IPS-20b (cell line): ENCODE measurements around the gene FNDC7.

ENCODE experiments used
- H3K27ac ChIP-seq: one replicate; pipeline ENCODE4 v1.5.1; 2013; ENCODE audit warnings: low read length
- H3K27me3 ChIP-seq: 2 replicates; pipeline ENCODE4 v1.6.1; 2013; ENCODE audit warnings: mild to moderate bottlenecking, low read length, inconsistent platforms; ENCODE audit not compliant: insufficient read depth
- H3K36me3 ChIP-seq: 2 replicates; pipeline ENCODE4 v1.6.1; 2013; ENCODE audit warnings: low read depth, mild to moderate bottlenecking, inconsistent platforms, low read length, moderate library complexity; ENCODE audit not compliant: insufficient read depth
- H3K4me1 ChIP-seq: 2 replicates; pipeline ENCODE4 v1.6.1; 2013; ENCODE audit warnings: mild to moderate bottlenecking, control low read depth, inconsistent platforms, low read length, moderate library complexity; ENCODE audit not compliant: insufficient read depth
- H3K4me3 ChIP-seq: 2 replicates; pipeline ENCODE4 v1.5.1; 2013; ENCODE audit warnings: mild to moderate bottlenecking, low read length, inconsistent platforms
- H3K9ac ChIP-seq: 2 replicates; pipeline ENCODE4 v1.6.1; 2013; ENCODE audit warnings: low read depth, mild to moderate bottlenecking, inconsistent platforms, low read length, moderate library complexity
- H3K9me3 ChIP-seq: 2 replicates; pipeline ENCODE4 v1.6.1; 2013; ENCODE audit warnings: mild to moderate bottlenecking, low read depth, low read length, inconsistent platforms; ENCODE audit not compliant: insufficient read depth

The FNDC7 gene

DNA sequence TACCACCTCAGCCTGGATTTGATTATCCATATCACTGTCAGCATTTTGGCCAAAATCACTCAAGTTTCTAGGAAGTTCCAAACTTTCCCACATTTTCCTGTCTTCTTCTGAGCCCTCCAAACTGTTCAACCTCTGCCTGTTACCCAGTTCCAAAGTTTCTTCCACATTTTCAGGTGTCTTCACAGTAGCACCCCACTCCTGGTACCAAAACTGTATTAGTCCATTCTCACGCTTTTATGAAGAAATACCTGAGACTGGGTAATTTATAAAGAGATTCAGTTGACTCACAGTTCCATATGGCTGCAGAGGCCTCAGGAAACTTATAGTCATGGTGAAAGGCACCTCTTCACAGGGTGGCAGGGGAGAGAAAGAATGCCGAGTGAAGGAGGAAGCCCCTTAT is 73.2 kb downstream of the FNDC7 start:
- Histone ChIP-seq H3K36me3 (peaks cover 59% of the 10 kb centered on the region), H3K27me3 (no peaks in the 10 kb centered on the region), H3K4me1 (no peaks in the 10 kb centered on the region), H3K4me3 (no peak overlapping the region), H3K9ac (no peak overlapping the region), H3K9me3 (peaks cover 34% of the 10 kb centered on the region), H3K27ac (no peak overlapping the region)

DNA sequence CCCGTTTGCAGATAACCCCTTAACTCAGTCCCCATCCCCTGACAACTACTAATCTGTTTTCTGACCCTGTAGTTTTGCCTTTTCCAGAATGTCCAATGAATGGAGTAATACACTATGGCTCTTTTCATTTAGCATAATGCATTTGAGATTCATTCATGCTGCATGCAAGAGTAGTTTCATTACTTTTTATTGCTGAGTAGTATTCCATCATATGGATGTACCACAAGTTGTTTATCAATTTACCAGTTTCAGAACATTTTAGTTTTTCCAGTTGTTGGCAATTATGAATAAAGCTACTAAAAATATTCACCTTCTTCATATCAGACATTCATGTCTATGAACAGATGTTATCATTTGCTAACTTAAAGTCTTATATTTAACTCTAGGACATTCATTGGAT is 79.1 kb downstream of the FNDC7 start:
- peaks cover 58% of the 10 kb centered on the region for H3K36me3 ChIP-seq
- no peaks in the 10 kb centered on the region for H3K27me3 ChIP-seq
- no peak overlapping the region for H3K27ac ChIP-seq
- H3K4me1 ChIP-seq = no peaks in the 10 kb centered on the region
- peaks cover 18% of the 10 kb centered on the region for H3K9me3 ChIP-seq
- no peak overlapping the region for H3K9ac ChIP-seq
- no peak overlapping the region for H3K4me3 ChIP-seq
